WERI-Rb-1 (cell line): Measurements from ENCODE around the gene CDK5RAP2.

Source experiments
- DNase-seq: peaks from one replicate; pipeline ENCODE4 v3.0.0-alpha.2; 2020
- H3K27ac ChIP-seq: fragments of 250-450 bp; sonication (Bioruptor Pico); 2 replicates; pipeline ENCODE4 v1.5.1; 2020; ENCODE audit warnings: mild to moderate bottlenecking, moderate library complexity
- H3K27me3 ChIP-seq: fragments of 250-450 bp; sonication (Bioruptor Pico); 2 replicates; pipeline ENCODE4 v1.5.1; 2021; ENCODE audit warnings: mild to moderate bottlenecking, low read depth, moderate library complexity; ENCODE audit not compliant: insufficient read depth, severe bottlenecking
- H3K36me3 ChIP-seq: fragments of 250-450 bp; sonication (Bioruptor Pico); 2 replicates; pipeline ENCODE4 v1.5.1; 2020; ENCODE audit warnings: mild to moderate bottlenecking, moderate library complexity
- H3K4me3 ChIP-seq: 2 replicates; pipeline ENCODE4 v1.5.1; 2011; ENCODE audit warnings: low read depth, mild to moderate bottlenecking, control low read depth, low read length
- H3K9me3 ChIP-seq: fragments of 250-450 bp; sonication (Bioruptor Pico); 2 replicates; pipeline ENCODE4 v1.5.1; 2021; ENCODE audit warnings: mild to moderate bottlenecking, moderate library complexity; ENCODE audit not compliant: severe bottlenecking
- CTCF ChIP-seq: IDR thresholded peaks from 2 replicates; pipeline ENCODE4 v1.5.1; 2011; ENCODE audit warnings: low read depth, mild to moderate bottlenecking, control low read depth, inconsistent platforms, low read length

CDK5RAP2 gene

DNA sequence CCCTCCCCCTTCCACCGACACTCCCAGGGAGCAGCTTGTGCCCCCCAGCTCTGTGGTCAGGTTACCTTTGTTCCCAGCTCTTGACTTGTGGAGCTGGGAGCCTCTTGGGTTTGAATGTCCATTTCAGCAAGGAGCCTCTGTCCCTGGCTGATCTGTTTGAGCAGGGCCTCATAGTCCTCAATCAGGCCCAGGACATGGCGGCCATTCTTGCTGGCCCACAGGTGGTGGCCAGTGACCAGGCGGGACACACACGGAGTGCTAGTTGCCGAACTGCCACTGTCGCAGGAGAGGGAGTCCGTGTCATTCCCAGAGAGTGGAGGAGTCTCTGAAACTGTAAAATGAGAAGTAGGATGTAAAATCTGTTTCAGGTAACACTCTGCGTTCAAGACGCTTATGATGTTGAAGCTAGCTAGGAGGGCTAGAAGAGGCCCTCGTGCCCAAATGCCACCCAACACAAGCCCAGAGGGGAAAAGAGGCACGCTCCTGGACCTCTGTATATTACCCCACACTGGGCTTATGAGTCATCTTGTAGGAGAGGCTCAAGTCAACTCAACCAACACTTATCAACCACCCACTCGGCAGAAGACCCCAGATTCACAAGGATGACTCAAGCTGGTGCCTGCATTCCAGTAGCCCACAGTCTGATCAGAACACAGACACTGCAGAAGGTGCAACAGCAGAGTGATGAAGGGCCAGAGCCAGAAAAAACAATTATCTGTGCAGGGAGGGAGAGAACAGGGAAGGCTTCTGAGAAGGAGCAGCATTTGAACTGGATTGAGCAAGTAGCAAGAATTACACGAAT is 177.0 kb downstream of the CDK5RAP2 start:
- H3K4me3 ChIP-seq = no peak overlapping the region
- no peak for TF ChIP-seq CTCF
- H3K27ac ChIP-seq = no peak overlapping the region
- peaks cover 91% of the 10 kb centered on the region for H3K36me3 ChIP-seq
- DNase-seq = no peak
- H3K9me3 ChIP-seq = no peaks in the 10 kb centered on the region
- no peaks in the 10 kb centered on the region for H3K27me3 ChIP-seq

GRCh38 chr9:120399940-120400339 is 180.0 kb downstream of the CDK5RAP2 start:
- peaks cover 91% of the 10 kb centered on the region for H3K36me3 ChIP-seq
- DNase-seq = no peak
- H3K4me3 ChIP-seq = no peak overlapping the region
- H3K9me3 ChIP-seq = no peaks in the 10 kb centered on the region
- TF ChIP-seq CTCF = no peak
- no peak overlapping the region for H3K27ac ChIP-seq
- H3K27me3 ChIP-seq = no peaks in the 10 kb centered on the region

GRCh38 chr9:120398286-120398685 is 181.7 kb downstream of the CDK5RAP2 start:
- Histone ChIP-seq H3K36me3 (peaks cover 91% of the 10 kb centered on the region), H3K9me3 (no peaks in the 10 kb centered on the region)

DNA sequence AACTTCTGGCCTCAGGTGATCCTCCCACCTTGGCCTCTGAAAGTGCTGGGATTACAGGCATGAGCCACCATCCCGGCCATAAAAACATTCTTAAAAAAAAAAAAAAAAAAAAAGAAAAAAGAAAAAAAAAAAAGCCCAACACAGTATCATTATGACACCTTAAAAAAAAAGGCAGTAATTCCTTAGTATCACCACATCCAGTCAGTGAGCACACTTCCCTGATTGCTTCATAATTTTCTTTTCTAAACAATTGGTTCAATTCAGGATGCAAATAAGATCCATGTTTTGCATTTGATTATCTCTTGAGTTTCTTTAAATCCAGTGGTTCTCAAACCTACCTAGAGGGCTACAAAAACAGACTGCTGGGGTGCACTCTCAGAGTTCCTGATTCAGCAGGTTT is 182.5 kb downstream of the CDK5RAP2 start:
- no peak for DNase-seq
- no peak overlapping the region for H3K27ac ChIP-seq
- no peak for TF ChIP-seq CTCF
- H3K36me3 ChIP-seq = peaks cover 91% of the 10 kb centered on the region
- no peaks in the 10 kb centered on the region for H3K9me3 ChIP-seq
- no peaks in the 10 kb centered on the region for H3K27me3 ChIP-seq
- no peak overlapping the region for H3K4me3 ChIP-seq

More at GRCh38 chr9:120398286-120398685, 181.7 kb downstream of the CDK5RAP2 start:
- no peak for DNase-seq
- H3K27ac ChIP-seq = no peak overlapping the region
- H3K27me3 ChIP-seq = no peaks in the 10 kb centered on the region
- no peak overlapping the region for H3K4me3 ChIP-seq
- no peak for TF ChIP-seq CTCF

- H3K27me3 ChIP-seq = no peaks in the 10 kb centered on the region
- H3K9me3 ChIP-seq = no peaks in the 10 kb centered on the region
- no peak overlapping the region for H3K27ac ChIP-seq
- no peak overlapping the region for H3K4me3 ChIP-seq
- DNase-seq = no peak
- H3K36me3 ChIP-seq = peaks cover 91% of the 10 kb centered on the region
- TF ChIP-seq CTCF = no peak
Observed at GRCh38 chr9:120396931-120397330, 183.0 kb downstream of the CDK5RAP2 start.

GRCh38 chr9:120396418-120396817 is 183.5 kb downstream of the CDK5RAP2 start:
- no peak for TF ChIP-seq CTCF
- Histone ChIP-seq H3K9me3 (no peaks in the 10 kb centered on the region), H3K27me3 (no peaks in the 10 kb centered on the region), H3K36me3 (peaks cover 96% of the 10 kb centered on the region), H3K27ac (no peak overlapping the region), H3K4me3 (no peak overlapping the region)
- DNase-seq = no peak
